Natural killer cell (primary cell): ENCODE measurements around the gene APBB1. TPM values are rescaled to one million over a fixed set of nuclear protein-coding genes. Genes with fewer than 3 reads are reported as not detected.

Source experiments
- ATAC-seq, 3 donors: fragments of 150-1000 bp in 2 of 3; fragments of 200-7000 bp in 1 of 3; cut with Tn5 transposase; 1 replicate in 1 of 3; 2 replicates in 2 of 3; pipeline ENCODE4 v1.10.0; 2021; ENCODE audit warnings: mild to moderate bottlenecking in 2 of 3, moderate library complexity in 2 of 3
- DNase-seq, 2 donors: peaks; one replicate each; pipeline versions ENCODE4 v3.0.0 to v3.0.0-alpha.2; 2013 to 2021; ENCODE audit warnings: mixed read lengths in 1 of 2
- H3K27ac ChIP-seq: one replicate; pipeline ENCODE4 v1.5.1; 2013; ENCODE audit warnings: mild to moderate bottlenecking, low read length
- H3K27me3 ChIP-seq: one replicate; pipeline ENCODE4 v1.6.1; 2013; ENCODE audit warnings: low read length; ENCODE audit not compliant: control insufficient read depth, insufficient read depth
- H3K36me3 ChIP-seq: one replicate; pipeline ENCODE4 v1.6.1; 2013; ENCODE audit warnings: low read length; ENCODE audit not compliant: control insufficient read depth, insufficient read depth
- H3K4me1 ChIP-seq: one replicate; pipeline ENCODE4 v1.6.1; 2013; ENCODE audit warnings: low read length; ENCODE audit not compliant: control insufficient read depth, insufficient read depth
- H3K4me3 ChIP-seq: one replicate; pipeline ENCODE4 v1.5.1; 2013; ENCODE audit warnings: low read length
- H3K9me3 ChIP-seq: one replicate; pipeline ENCODE4 v1.6.1; 2013; ENCODE audit warnings: low read length; ENCODE audit not compliant: control insufficient read depth, insufficient read depth
- H3K27ac Mint-ChIP-seq, 2 donors: one replicate each; pipeline ENCODE4 v1.8.0; 2022; ENCODE audit warnings: mild to moderate bottlenecking in 2 of 2, mixed read lengths in 2 of 2, moderate library complexity in 1 of 2
- H3K27me3 Mint-ChIP-seq, 2 donors: one replicate each; pipeline ENCODE4 v1.8.0; 2022; ENCODE audit warnings: low read depth in 2 of 2, mixed read lengths in 2 of 2
- H3K36me3 Mint-ChIP-seq: one replicate; pipeline ENCODE4 v1.8.0; 2022; ENCODE audit warnings: mixed read lengths
- H3K4me1 Mint-ChIP-seq, 2 donors: one replicate each; pipeline ENCODE4 v1.8.0; 2022; ENCODE audit warnings: mixed read lengths in 2 of 2
- H3K4me3 Mint-ChIP-seq: one replicate; pipeline ENCODE4 v1.8.0; 2022; ENCODE audit warnings: mild to moderate bottlenecking, moderate library complexity, mixed read lengths
- H3K9me3 Mint-ChIP-seq, 2 donors: one replicate each; pipeline ENCODE4 v1.8.0; 2022; ENCODE audit warnings: mixed read lengths in 2 of 2
- WGBS: methylation state at CpG from one replicate; pipeline ENCODE4 v1.1.7; 2013; ENCODE audit warnings: missing lambda C conversion rate; ENCODE audit not compliant: insufficient coverage; 5-methylcytosine and 5-hydroxymethylcytosine counted together
- intact Hi-C: fragments of 100-400 bp; cut with micrococcal nuclease; formaldehyde crosslinking; loops from one replicate; pipeline ENCODE4 v1.14.2; 2022
- total RNA-seq, 4 donors: library from RNA; stranded (reverse); fragments of 120-200 nt in 1 of 4; gene quantifications; one replicate each; pipeline versions ENCODE4 v1.2.3 to v1.2.4, GENCODE V29; 2013 to 2022
- TF ChIP-seq, protein P1 (sequence below): fragments of 200-600 bp; IDR thresholded peaks from one replicate; pipeline ENCODE4 v1.8.0; 2022; ENCODE audit warnings: antibody characterized with exemption

The APBB1 gene
- total RNA-seq, 3 donors from 2014 or later (not counting 1 experiment from before 2014, with no cell fraction given), result 62.8 to 77.1 (median 67.5) TPM

DNA sequence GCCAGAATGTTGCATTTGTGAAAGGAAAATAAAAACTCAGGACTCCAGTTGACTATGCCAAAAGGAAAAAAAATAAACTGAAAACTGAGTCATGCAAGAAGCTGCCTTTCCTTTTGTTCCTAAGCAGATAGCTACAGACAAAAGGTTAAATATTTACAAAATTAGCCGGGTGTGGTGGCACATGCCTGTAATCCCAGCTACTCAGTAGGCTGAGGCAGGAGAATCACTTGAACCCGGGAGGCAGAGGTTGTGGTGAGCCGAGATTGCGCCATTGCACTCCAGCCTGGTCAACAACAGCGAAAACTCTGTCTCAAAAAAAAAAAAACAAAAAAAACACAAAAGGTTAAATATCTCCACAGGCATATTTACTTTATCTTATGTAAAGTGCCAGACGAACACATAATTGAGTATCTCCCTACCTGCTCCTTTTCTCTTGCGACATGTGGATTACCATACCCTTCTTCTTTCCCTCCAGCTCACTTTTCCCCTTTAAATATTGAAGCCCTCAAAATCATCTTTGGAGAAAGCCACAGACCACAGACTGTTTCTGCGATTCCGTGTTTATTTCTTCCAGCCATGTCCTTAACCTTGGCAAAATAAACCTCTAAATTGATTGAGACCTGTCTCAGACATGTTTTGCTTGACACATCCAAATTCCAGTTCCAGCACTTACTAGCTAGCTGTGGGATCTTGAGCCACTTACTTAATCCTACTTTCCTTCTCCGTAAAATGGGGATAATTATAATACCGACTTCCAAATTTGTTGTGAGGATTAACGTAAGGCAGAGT lies 30.9 kb downstream of the APBB1 start:
- Mint-ChIP-seq H3K9me3 (no peaks in the 10 kb centered on the region), H3K27ac (peak overlapping the region; percentile 96 to 98), H3K4me1 (peaks cover 36 to 39% of the 10 kb centered on the region in 2 donors), H3K36me3 (no peaks in the 10 kb centered on the region), H3K27me3 (peaks cover 0 to 4% of the 10 kb centered on the region in 2 donors), H3K4me3 (peak overlapping the region; percentile 41)
- no peaks in the 10 kb centered on the region for H3K27me3 ChIP-seq
- ATAC-seq, result no peak
- intact Hi-C loops, result no loop called here
- peaks cover 5% of the 10 kb centered on the region for H3K36me3 ChIP-seq
- no peak overlapping the region for H3K27ac ChIP-seq
- 94% methylated on average over 12 of the region's 12 CpGs for WGBS
- no peak for DNase-seq
- H3K4me1 ChIP-seq, result peaks cover 26% of the 10 kb centered on the region
- TF ChIP-seq, protein P1, sequence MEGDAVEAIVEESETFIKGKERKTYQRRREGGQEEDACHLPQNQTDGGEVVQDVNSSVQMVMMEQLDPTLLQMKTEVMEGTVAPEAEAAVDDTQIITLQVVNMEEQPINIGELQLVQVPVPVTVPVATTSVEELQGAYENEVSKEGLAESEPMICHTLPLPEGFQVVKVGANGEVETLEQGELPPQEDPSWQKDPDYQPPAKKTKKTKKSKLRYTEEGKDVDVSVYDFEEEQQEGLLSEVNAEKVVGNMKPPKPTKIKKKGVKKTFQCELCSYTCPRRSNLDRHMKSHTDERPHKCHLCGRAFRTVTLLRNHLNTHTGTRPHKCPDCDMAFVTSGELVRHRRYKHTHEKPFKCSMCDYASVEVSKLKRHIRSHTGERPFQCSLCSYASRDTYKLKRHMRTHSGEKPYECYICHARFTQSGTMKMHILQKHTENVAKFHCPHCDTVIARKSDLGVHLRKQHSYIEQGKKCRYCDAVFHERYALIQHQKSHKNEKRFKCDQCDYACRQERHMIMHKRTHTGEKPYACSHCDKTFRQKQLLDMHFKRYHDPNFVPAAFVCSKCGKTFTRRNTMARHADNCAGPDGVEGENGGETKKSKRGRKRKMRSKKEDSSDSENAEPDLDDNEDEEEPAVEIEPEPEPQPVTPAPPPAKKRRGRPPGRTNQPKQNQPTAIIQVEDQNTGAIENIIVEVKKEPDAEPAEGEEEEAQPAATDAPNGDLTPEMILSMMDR, result no peak
- H3K9me3 ChIP-seq, result no peaks in the 10 kb centered on the region
- no peak overlapping the region for H3K4me3 ChIP-seq

DNA sequence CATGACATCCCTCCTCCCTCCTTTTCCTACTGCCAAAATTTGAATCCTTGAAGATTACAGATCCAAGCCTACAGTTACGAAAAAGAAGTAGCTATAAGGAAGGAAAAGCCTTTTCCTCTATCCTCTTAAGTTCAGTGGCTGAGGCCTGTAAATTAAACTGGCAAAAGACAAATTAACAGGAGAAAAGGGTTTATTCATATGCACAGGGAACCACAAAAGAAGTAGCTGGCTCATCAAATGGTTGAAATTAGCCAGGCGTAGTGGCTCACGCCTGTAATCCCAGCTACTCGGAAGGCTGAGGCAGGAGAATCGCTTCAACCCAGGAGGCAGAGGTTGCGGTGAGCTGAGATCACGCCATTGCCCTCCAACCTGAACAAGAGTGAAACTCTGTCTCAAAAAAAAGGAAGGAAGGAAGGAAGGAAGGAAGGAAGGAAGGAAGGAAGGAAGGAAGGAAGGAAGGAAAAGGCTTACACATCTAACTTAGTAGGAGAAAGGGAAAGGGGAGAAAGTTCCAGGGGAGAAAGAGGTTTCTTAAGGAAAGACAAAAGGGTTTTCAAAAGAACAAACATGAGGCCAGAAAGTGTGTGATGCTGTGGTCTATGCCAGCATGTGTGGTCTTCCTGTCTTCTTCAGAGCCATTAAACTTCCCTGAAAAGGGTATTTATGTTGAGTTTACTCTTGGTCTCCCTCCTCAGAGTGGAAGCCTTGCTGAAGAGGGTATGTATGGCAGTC lies 33.7 kb downstream of the APBB1 start:
- TF ChIP-seq, protein P1, result no peak
- H3K4me1 Mint-ChIP-seq, result peaks cover 13 to 20% of the 10 kb centered on the region in 2 donors
- Histone ChIP-seq H3K27ac (no peak overlapping the region), H3K4me1 (peaks cover 9% of the 10 kb centered on the region), H3K4me3 (no peak overlapping the region), H3K27me3 (no peaks in the 10 kb centered on the region), H3K36me3 (no peaks in the 10 kb centered on the region), H3K9me3 (no peaks in the 10 kb centered on the region)
- H3K27me3 Mint-ChIP-seq, result peaks cover 0 to 4% of the 10 kb centered on the region in 2 donors
- no peak for ATAC-seq
- intact Hi-C loops, result no loop called here
- no peaks in the 10 kb centered on the region for H3K9me3 Mint-ChIP-seq
- no peaks in the 10 kb centered on the region for H3K36me3 Mint-ChIP-seq
- no peak overlapping the region for H3K27ac Mint-ChIP-seq
- H3K4me3 Mint-ChIP-seq, result no peak overlapping the region
- DNase-seq, result no peak
- 92% methylated on average over 6 of the region's 7 CpGs for WGBS

DNA sequence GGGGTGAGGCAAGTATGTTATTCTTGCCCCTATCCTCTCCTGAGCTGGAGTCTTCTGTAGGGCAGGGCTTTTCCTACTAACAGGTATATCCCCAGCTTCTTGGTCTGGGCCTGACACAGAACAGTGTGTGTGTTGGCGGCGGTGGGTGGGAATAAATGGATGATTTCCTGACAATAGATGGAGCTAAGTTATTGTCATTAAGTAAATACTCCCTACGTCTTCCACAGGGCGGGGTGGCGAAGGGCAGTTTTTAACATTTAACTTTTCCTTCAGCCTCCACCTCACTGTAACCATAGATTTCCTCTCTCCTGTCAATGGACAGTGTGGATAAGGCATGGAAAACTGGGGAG lies 40.3 kb downstream of the APBB1 start:
- H3K36me3 Mint-ChIP-seq, result no peaks in the 10 kb centered on the region
- H3K4me3 ChIP-seq, result no peak overlapping the region
- H3K36me3 ChIP-seq, result no peaks in the 10 kb centered on the region
- DNase-seq (no peak), ATAC-seq (no peak)
- H3K9me3 Mint-ChIP-seq, result no peaks in the 10 kb centered on the region
- no peak overlapping the region for H3K4me3 Mint-ChIP-seq
- H3K27me3 Mint-ChIP-seq, result peaks cover 0 to 2% of the 10 kb centered on the region in 2 donors
- H3K27ac Mint-ChIP-seq, result no peak overlapping the region
- WGBS, result 100% methylated on average over 2 of the region's 5 CpGs
- peak overlapping the region; percentile 3 for H3K27ac ChIP-seq
- H3K27me3 ChIP-seq, result no peaks in the 10 kb centered on the region
- no peaks in the 10 kb centered on the region for H3K4me1 Mint-ChIP-seq
- intact Hi-C loops, result loop anchor here (2.0 to 5.0 kb wide), 2 partner anchors 329 to 378 kb away; no protein-coding TSS in a partner anchor
- TF ChIP-seq, protein P1, result no peak
- H3K4me1 ChIP-seq, result peaks cover 4% of the 10 kb centered on the region
- H3K9me3 ChIP-seq, result no peaks in the 10 kb centered on the region
